Measurements from ENCODE around the gene MTERF4.

DNA sequence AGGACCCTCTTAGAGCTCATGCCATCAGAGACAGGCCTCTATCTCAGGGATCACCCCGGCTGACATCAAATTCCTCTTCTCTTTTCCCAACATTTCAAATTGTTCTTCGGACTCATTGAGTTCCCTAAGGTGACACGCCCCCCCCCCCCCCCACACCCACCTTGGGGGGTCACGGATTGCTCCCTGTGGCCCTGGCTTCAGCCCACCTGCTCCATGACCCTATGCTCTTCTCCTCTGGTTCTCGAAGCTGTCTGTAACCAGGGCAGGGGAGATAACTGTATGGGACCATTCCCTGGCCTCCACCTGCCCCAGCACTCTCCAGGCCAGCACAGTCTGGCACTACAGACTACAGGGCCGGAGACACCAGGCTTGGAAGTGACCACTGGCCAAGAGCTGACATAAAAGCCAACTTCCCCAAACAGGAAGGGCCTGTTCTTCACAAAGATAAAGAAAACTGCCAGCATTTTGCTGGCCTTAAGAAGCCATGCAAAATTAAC is 7.1 kb downstream of the MTERF4 start:
- TF ChIP-seq CTCF (IDR thresholded peaks at IDR 0.05) = no peak
- TF ChIP-seq POLR2A (IDR thresholded peaks at IDR 0.05) = no peak

Measured in thyroid gland (tissue), 4 donors.